HCT116 (cell line): ENCODE measurements around the gene UBE2F. TPM values are rescaled to one million over a fixed set of nuclear protein-coding genes. Genes with fewer than 3 reads are reported as not detected.
"Not testable (repeated sequence)": the region's sequence is repeated elsewhere in the genome, so short reads cannot be mapped to it uniquely, and the experiment has no call there.

Experiments
- ATAC-seq: fragments of 200-7000 bp; cut with Tn5 transposase; 2 replicates; pipeline ENCODE4 v1.9.1; 2020; ENCODE audit warnings: mild to moderate bottlenecking, moderate library complexity
- BruUV-seq: library from RNA; stranded (reverse); fragments of 400-500 nt; replicated peaks from 2 replicates; lab custom pipeline; 2021; lab: Mats Ljungman, UMichigan
- CTCF ChIA-PET: fragments of 300-600 bp; sonication (Branson Sonifier 250); formaldehyde crosslinking; loops from one replicate; lab custom pipeline; 2021; ENCODE audit warnings: antibody characterized with exemption; lab: Charles Lee
- POLR2A ChIA-PET: fragments of 300-600, 350-600 bp; sonication (Branson Sonifier 250); formaldehyde crosslinking; loops from one replicate; lab custom pipeline; 2021; ENCODE audit warnings: antibody characterized with exemption; lab: Charles Lee
- RAD21 ChIA-PET, 2 experiments: fragments of 300-600 bp; sonication (Branson Sonifier 250); formaldehyde crosslinking; loops; one replicate each; lab custom pipeline; 2023; ENCODE audit warnings: low total read pairs in 2 of 2; ENCODE audit not compliant: uncharacterized antibody in 2 of 2, unreplicated experiment in 2 of 2, low non-redundant PET in 1 of 2; lab: Charles Lee
- DNase-seq: peaks from one replicate; pipeline ENCODE4 v3.0.0-alpha.2; 2010; ENCODE audit warnings: low read depth, low spot score
- H2AFZ ChIP-seq: fragments of 200-600 bp; shearing (Covaris generic), sonication (generic); 2 replicates; pipeline ENCODE4 v1.6.1; 2017; ENCODE audit warnings: low read depth, mixed run types, mixed read lengths, antibody characterized with exemption, low read length; ENCODE audit not compliant: poor library complexity, severe bottlenecking
- H3K27ac ChIP-seq: 2 replicates; pipeline ENCODE4 v1.5.1; 2012; ENCODE audit warnings: low read depth, low read length
- H3K27me3 ChIP-seq: fragments of 200-600 bp; sonication (generic); 2 replicates; pipeline ENCODE4 v1.6.1; 2016; ENCODE audit warnings: mixed run types, low read length, mixed read lengths; ENCODE audit not compliant: insufficient read depth
- H3K36me3 ChIP-seq, 2 experiments: fragments of 200-500 bp in 1 of 2; fragments of 200-600 bp in 1 of 2; sonication (Bioruptor generic) in 1 of 2; sonication (generic) in 1 of 2; 2 replicates each; pipeline versions ENCODE4 v1.5.1 to v1.6.1; 2014 to 2016; ENCODE audit warnings: low read length in 2 of 2, inconsistent platforms in 1 of 2, mixed read lengths in 1 of 2, mixed run types in 1 of 2; ENCODE audit not compliant: insufficient read depth in 2 of 2, control insufficient read depth in 1 of 2
- H3K4me1 ChIP-seq, 2 experiments: fragments of 200-600 bp in 1 of 2; sonication (generic) in 1 of 2; 2 replicates each; pipeline versions ENCODE4 v1.5.1 to v1.6.1; 2012 to 2017; ENCODE audit warnings: low read length in 2 of 2, inconsistent platforms in 1 of 2, mild to moderate bottlenecking in 1 of 2, mixed read lengths in 1 of 2, mixed run types in 1 of 2, moderate library complexity in 1 of 2; ENCODE audit not compliant: insufficient read depth in 2 of 2, control insufficient read depth in 1 of 2
- H3K4me2 ChIP-seq: fragments of 200-600 bp; sonication (generic); 2 replicates; pipeline ENCODE4 v1.6.1; 2017; ENCODE audit warnings: mixed run types, low read length, mixed read lengths
- H3K4me3 ChIP-seq, 2 experiments: fragments of 200-600 bp in 1 of 2; sonication (generic) in 1 of 2; replicated peaks in 1 of 2; 2 replicates each; pipeline ENCODE4 v1.5.1; 2011 to 2016; ENCODE audit warnings: low read length in 2 of 2, control low read depth in 1 of 2, low read depth in 1 of 2, mild to moderate bottlenecking in 1 of 2, mixed read lengths in 1 of 2, mixed run types in 1 of 2
- H3K79me2 ChIP-seq: fragments of 200-600 bp; sonication (generic); 2 replicates; pipeline ENCODE4 v1.6.1; 2017; ENCODE audit warnings: mild to moderate bottlenecking, mixed run types, low read length, moderate library complexity, mixed read lengths; ENCODE audit not compliant: insufficient read depth
- H3K9ac ChIP-seq: fragments of 200-600 bp; sonication (generic); 2 replicates; pipeline ENCODE4 v1.6.1; 2016; ENCODE audit warnings: low read length, mixed read lengths
- H3K9me2 ChIP-seq: fragments of 200-600 bp; sonication (generic), shearing (Covaris generic); 2 replicates; pipeline ENCODE4 v1.6.1; 2017; ENCODE audit warnings: mixed run types, mild to moderate bottlenecking, moderate library complexity; ENCODE audit not compliant: insufficient read depth
- H3K9me3 ChIP-seq, 2 experiments: fragments of 200-500 bp in 1 of 2; fragments of 200-600 bp in 1 of 2; sonication (Bioruptor generic) in 1 of 2; sonication (generic) in 1 of 2; 2 replicates each; pipeline ENCODE4 v1.6.1; 2014 to 2017; ENCODE audit warnings: low read length in 2 of 2, mixed read lengths in 2 of 2, inconsistent platforms in 1 of 2, low read depth in 1 of 2, mild to moderate bottlenecking in 1 of 2, mixed run types in 1 of 2, moderate library complexity in 1 of 2; ENCODE audit not compliant: control insufficient read depth in 1 of 2, insufficient read depth in 1 of 2
- H4K20me1 ChIP-seq: fragments of 200-600 bp; sonication (generic), shearing (Covaris generic); 2 replicates; pipeline ENCODE4 v1.6.1; 2017; ENCODE audit warnings: mixed run types, mild to moderate bottlenecking, moderate library complexity; ENCODE audit not compliant: insufficient read depth
- CEBPB ChIP-seq: IDR thresholded peaks from 2 replicates; pipeline ENCODE4 v1.6.1; 2012; ENCODE audit warnings: low read depth
- CTCF ChIP-seq, 3 experiments: fragments of 200-600 bp in 1 of 3; sonication (generic) in 1 of 3; IDR thresholded peaks in 2 of 3; conservative IDR thresholded peaks in 1 of 3; 2 replicates each; pipeline ENCODE4 v1.5.1; 2012 to 2017; ENCODE audit warnings: low read depth in 2 of 3, low read length in 2 of 3, antibody characterized with exemption in 1 of 3, borderline replicate concordance in 1 of 3, control low read depth in 1 of 3, mild to moderate bottlenecking in 1 of 3, mixed read lengths in 1 of 3, mixed run types in 1 of 3, moderate library complexity in 1 of 3; ENCODE audit not compliant: insufficient read depth in 1 of 3
- EGR1 ChIP-seq: IDR thresholded peaks from 2 replicates; pipeline ENCODE4 v1.6.1; 2012; ENCODE audit warnings: low read depth
- EZH2phosphoT487 ChIP-seq: fragments of 200-600 bp; IDR thresholded peaks from 2 replicates; pipeline ENCODE4 v1.6.1; 2018; ENCODE audit warnings: antibody characterized with exemption, borderline replicate concordance
- FOSL1 ChIP-seq: IDR thresholded peaks from 2 replicates; pipeline ENCODE4 v1.6.1; 2012; ENCODE audit warnings: low read depth
- JUND ChIP-seq: IDR thresholded peaks from 2 replicates; pipeline ENCODE4 v1.6.1; 2012
- POLR2A ChIP-seq: IDR thresholded peaks from 2 replicates; pipeline ENCODE4 v1.7.0; 2011; ENCODE audit warnings: borderline replicate concordance; ENCODE audit not compliant: insufficient read depth, insufficient read length; ENCODE audit errors: extremely low read depth
- REST ChIP-seq: IDR thresholded peaks from 2 replicates; pipeline ENCODE4 v1.6.1; 2012; ENCODE audit warnings: low read depth
- ZFX ChIP-seq: fragments of 450-650 bp; IDR thresholded peaks from 2 replicates; pipeline ENCODE4 v1.6.1; 2017
- ZNF274 ChIP-seq: fragments of 200-500 bp; sonication (Bioruptor generic); IDR thresholded peaks from 2 replicates; pipeline ENCODE4 v1.6.1; 2014; ENCODE audit warnings: mild to moderate bottlenecking, low read depth, low read length, inconsistent platforms
- intact Hi-C: fragments of 100-400 bp; cut with micrococcal nuclease; formaldehyde crosslinking; loops from 2 replicates; pipeline ENCODE4 v1.10.0; 2022
- total RNA-seq: library from RNA; stranded (reverse); gene quantifications from one replicate; pipeline ENCODE4 v1.2.1, GENCODE V29; 2021; ENCODE audit not compliant: unreplicated experiment

Gene UBE2F
- total RNA-seq, 1 experiment from 2014 or later: 32.8 TPM

- DNase-seq: no peak
- ChIA-PET CTCF (no interaction called here), RAD21 (interaction anchor here in 1 of 2 experiments (0.8 kb wide), 1 partner anchor 107 kb away, joined by 3 read pairs; no protein-coding TSS in a partner anchor)
- H2AFZ ChIP-seq: no peak overlapping the region
- peaks cover 25% of the 10 kb centered on the region for H3K79me2 ChIP-seq
- no peaks in the 10 kb centered on the region for H3K9me2 ChIP-seq
- no TSS peak for BruUV-seq
- intact Hi-C loops: no loop called here
- H3K4me2 ChIP-seq: no peak overlapping the region
- H3K36me3 ChIP-seq: no peaks in the 10 kb centered on the region
- ATAC-seq: no peak
- H3K4me1 ChIP-seq: peaks cover 9 to 18% of the 10 kb centered on the region in 2 experiments
- no peak for TF ChIP-seq FOSL1
- no peak for TF ChIP-seq EZH2phosphoT487
- no peak for TF ChIP-seq REST
- no peak for TF ChIP-seq JUND
- TF ChIP-seq EGR1: no peak
- no peak for TF ChIP-seq CEBPB
- no peak for TF ChIP-seq POLR2A
- no peak for TF ChIP-seq CTCF (IDR thresholded peaks at IDR 0.05 in 2 of 3, conservative IDR thresholded peaks at IDR 0.05 in 1 of 3; ENCODE audit: borderline replicate concordance in 1 of 3, insufficient read depth in 1 of 3, low read depth in 2 of 3, low read length in 2 of 3)
- no peak for TF ChIP-seq ZFX
- no peak for TF ChIP-seq ZNF274
- TF ChIP-seq, all 23 proteins: peak for 0
- H3K9me3 ChIP-seq: peaks cover 0 to 19% of the 10 kb centered on the region in 2 experiments; a peak in 1 of 4 replicates
- H3K9ac ChIP-seq: no peak overlapping the region
- H4K20me1 ChIP-seq: no peaks in the 10 kb centered on the region
- H3K27ac ChIP-seq: no peak overlapping the region
- no peak overlapping the region for H3K4me3 ChIP-seq
- H3K27me3 ChIP-seq: no peaks in the 10 kb centered on the region
- POLR2A ChIA-PET: no interaction called here
Observed at GRCh38 chr2:237964578-237965404, 2.0 kb upstream of the UBE2F start.

- RAD21 ChIA-PET, H4K20me1 ChIP-seq, H3K36me3 ChIP-seq, H3K27ac ChIP-seq, H3K27me3 ChIP-seq, H3K9me2 ChIP-seq, DNase-seq, intact Hi-C loops, H3K9ac ChIP-seq, BruUV-seq, ATAC-seq, POLR2A ChIA-PET, CTCF ChIA-PET: not testable (repeated sequence)
- peak overlapping the region in 1 of 2 experiments; percentile 59; a peak in 1 of 4 replicates for H3K4me3 ChIP-seq
- H3K4me2 ChIP-seq: peak overlapping the region; percentile 83
- peaks cover 36% of the 10 kb centered on the region for H3K79me2 ChIP-seq
- peak overlapping the region; percentile 61 for H2AFZ ChIP-seq
- H3K4me1 ChIP-seq: peaks cover 9 to 18% of the 10 kb centered on the region in 2 experiments
- H3K9me3 ChIP-seq: peaks cover 0 to 18% of the 10 kb centered on the region in 2 experiments; a peak in 1 of 4 replicates
Observed at GRCh38 chr2:237965844-237966243, 970 bp upstream of the UBE2F start.
